PC-9 (cell line): ENCODE data around the gene OSMR. TPM values are rescaled to one million over a fixed set of nuclear protein-coding genes. Genes with fewer than 3 reads are reported as not detected.

ENCODE experiments used
- BruUV-seq: library from RNA; stranded (reverse); fragments of 400-500 nt; replicated peaks from 2 replicates; lab custom pipeline; 2021; lab: Mats Ljungman, UMichigan
- CTCF ChIA-PET: fragments of 300-600 bp; sonication (Branson Sonifier 250); formaldehyde crosslinking; loops from one replicate; lab custom pipeline; 2022; ENCODE audit warnings: antibody characterized with exemption; lab: Charles Lee
- POLR2A ChIA-PET: fragments of 300-600 bp; sonication (Branson Sonifier 250); formaldehyde crosslinking; loops from one replicate; lab custom pipeline; 2022; ENCODE audit warnings: antibody characterized with exemption; ENCODE audit not compliant: unreplicated experiment; lab: Charles Lee
- DNase-seq, 2 experiments: peaks; one replicate each; pipeline versions ENCODE4 v3.0.0 to v3.0.0-alpha.2; 2015 to 2022; ENCODE audit warnings: mixed read lengths in 1 of 2
- H2AFZ ChIP-seq: fragments of 200-600 bp; sonication (generic); 2 replicates; pipeline ENCODE4 v1.8.1; 2017; ENCODE audit warnings: antibody characterized with exemption
- H3F3A ChIP-seq: fragments of 200-600 bp; sonication (generic); 2 replicates; pipeline ENCODE4 v1.8.1; 2017; ENCODE audit warnings: antibody characterized with exemption, mild to moderate bottlenecking, low read depth; ENCODE audit not compliant: insufficient read depth
- H3K27ac ChIP-seq: fragments of 200-600 bp; sonication (generic); 2 replicates; pipeline ENCODE4 v1.6.1; 2016; ENCODE audit warnings: mixed run types
- H3K27me3 ChIP-seq: fragments of 200-600 bp; sonication (generic); 2 replicates; pipeline ENCODE4 v1.6.1; 2016; ENCODE audit warnings: low read depth, mixed run types; ENCODE audit not compliant: insufficient read depth
- H3K36me3 ChIP-seq: fragments of 200-600 bp; sonication (generic); 2 replicates; pipeline ENCODE4 v1.6.1; 2016; ENCODE audit warnings: low read depth, mixed run types
- H3K4me1 ChIP-seq: fragments of 200-600 bp; sonication (generic); replicated peaks from 2 replicates; pipeline ENCODE4 v1.6.1; 2016; ENCODE audit warnings: mixed run types; ENCODE audit not compliant: insufficient read depth
- H3K4me2 ChIP-seq: fragments of 200-600 bp; sonication (generic); 2 replicates; pipeline ENCODE4 v1.6.1; 2017; ENCODE audit warnings: mixed run types
- H3K4me3 ChIP-seq: fragments of 200-600 bp; sonication (generic); 2 replicates; pipeline ENCODE4 v1.6.1; 2016; ENCODE audit warnings: mixed run types
- H3K79me2 ChIP-seq: fragments of 200-600 bp; sonication (generic); 2 replicates; pipeline ENCODE4 v1.6.1; 2017; ENCODE audit warnings: low read depth, mixed run types
- H3K9me2 ChIP-seq: fragments of 200-600 bp; sonication (generic); 2 replicates; pipeline ENCODE4 v1.8.1; 2017; ENCODE audit warnings: mild to moderate bottlenecking; ENCODE audit not compliant: insufficient read depth
- H3K9me3 ChIP-seq: fragments of 200-600 bp; sonication (generic); 2 replicates; pipeline ENCODE4 v1.8.1; 2016; ENCODE audit warnings: low read depth; ENCODE audit not compliant: insufficient read depth
- H4K20me1 ChIP-seq: fragments of 200-600 bp; sonication (generic); 2 replicates; pipeline ENCODE4 v1.8.1; 2017; ENCODE audit not compliant: insufficient read depth
- EZH2 ChIP-seq: fragments of 200-600 bp; sonication (generic); IDR thresholded peaks from 2 replicates; pipeline ENCODE4 v1.8.0; 2017; ENCODE audit warnings: antibody characterized with exemption, low read depth
- intact Hi-C: fragments of 100-400 bp; cut with micrococcal nuclease; formaldehyde crosslinking; loops from one replicate; pipeline ENCODE4 v1.10.0; 2022; ENCODE audit not compliant: unreplicated experiment
- total RNA-seq: library from RNA; stranded (reverse); gene quantifications from 2 replicates; pipeline ENCODE4 v1.2.3, GENCODE V29; 2021
- TF ChIP-seq, protein P1 (sequence below): fragments of 200-600 bp; sonication (generic); conservative IDR thresholded peaks from 2 replicates; pipeline ENCODE4 v1.6.1; 2017; ENCODE audit warnings: mixed run types, antibody characterized with exemption, mild to moderate bottlenecking, moderate library complexity

The OSMR gene
- total RNA-seq, 1 experiment from 2014 or later: 65.4 TPM

DNA sequence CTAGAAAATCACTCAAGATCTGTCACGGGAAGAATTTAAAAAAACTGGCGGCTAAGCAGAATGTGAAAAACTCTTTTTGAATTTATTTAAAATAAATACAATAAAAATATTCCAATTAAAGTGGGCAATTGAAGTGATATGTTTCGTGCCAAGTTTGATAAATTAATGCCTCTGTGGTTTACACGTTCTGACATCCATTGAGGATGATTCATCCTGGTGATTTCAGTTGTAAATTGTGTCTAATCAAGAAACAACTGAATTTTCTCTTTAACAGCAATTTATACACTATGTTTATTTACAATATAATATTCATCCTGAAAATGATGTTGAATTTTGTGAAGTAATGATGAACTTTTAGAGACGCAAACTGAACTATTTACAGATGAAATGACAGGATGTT lies 21.0 kb upstream of the OSMR start:
- Histone ChIP-seq H3K4me1 (peaks cover under 1% of the 10 kb centered on the region; the same call in 1 of the 2 replicates), H4K20me1 (no peaks in the 10 kb centered on the region), H3K27me3 (no peaks in the 10 kb centered on the region), H3K36me3 (peaks cover 24% of the 10 kb centered on the region), H3K9me2 (no peaks in the 10 kb centered on the region), H3K27ac (no peak overlapping the region), H3K4me2 (no peak overlapping the region), H3F3A (peaks cover 22% of the 10 kb centered on the region), H3K79me2 (peaks cover 1% of the 10 kb centered on the region; the same call in 1 of the 2 replicates), H3K9me3 (peaks cover 16% of the 10 kb centered on the region; the same call in 1 of the 2 replicates), H3K4me3 (no peak overlapping the region), H2AFZ (no peak overlapping the region)
- no TSS peak for BruUV-seq
- no peak for TF ChIP-seq EZH2
- TF ChIP-seq, protein P1, sequence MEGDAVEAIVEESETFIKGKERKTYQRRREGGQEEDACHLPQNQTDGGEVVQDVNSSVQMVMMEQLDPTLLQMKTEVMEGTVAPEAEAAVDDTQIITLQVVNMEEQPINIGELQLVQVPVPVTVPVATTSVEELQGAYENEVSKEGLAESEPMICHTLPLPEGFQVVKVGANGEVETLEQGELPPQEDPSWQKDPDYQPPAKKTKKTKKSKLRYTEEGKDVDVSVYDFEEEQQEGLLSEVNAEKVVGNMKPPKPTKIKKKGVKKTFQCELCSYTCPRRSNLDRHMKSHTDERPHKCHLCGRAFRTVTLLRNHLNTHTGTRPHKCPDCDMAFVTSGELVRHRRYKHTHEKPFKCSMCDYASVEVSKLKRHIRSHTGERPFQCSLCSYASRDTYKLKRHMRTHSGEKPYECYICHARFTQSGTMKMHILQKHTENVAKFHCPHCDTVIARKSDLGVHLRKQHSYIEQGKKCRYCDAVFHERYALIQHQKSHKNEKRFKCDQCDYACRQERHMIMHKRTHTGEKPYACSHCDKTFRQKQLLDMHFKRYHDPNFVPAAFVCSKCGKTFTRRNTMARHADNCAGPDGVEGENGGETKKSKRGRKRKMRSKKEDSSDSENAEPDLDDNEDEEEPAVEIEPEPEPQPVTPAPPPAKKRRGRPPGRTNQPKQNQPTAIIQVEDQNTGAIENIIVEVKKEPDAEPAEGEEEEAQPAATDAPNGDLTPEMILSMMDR: no peak
- intact Hi-C loops: no loop called here
- CTCF ChIA-PET: no interaction called here
- POLR2A ChIA-PET: no interaction called here
- no peak for DNase-seq

DNA sequence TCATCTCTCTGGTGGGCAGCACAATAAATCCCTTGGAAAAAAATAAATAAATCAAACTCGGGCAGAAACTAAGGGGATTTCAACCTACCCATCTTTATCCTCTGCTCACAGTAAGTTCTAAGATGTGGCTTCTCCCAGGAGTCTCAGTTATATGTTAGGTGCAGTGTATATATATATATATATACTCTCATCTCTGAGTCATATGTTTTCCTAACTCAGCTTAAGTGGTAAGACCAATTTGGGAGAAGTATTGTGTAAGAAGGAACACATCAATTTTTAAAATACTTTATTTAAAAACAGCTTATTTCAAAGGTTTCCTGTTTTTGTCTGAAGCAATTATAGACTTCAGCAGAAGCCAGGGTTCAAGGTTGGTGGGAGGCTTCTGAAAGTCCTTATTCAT lies 20.3 kb upstream of the OSMR start:
- no peak overlapping the region for H2AFZ ChIP-seq
- H3K4me2 ChIP-seq: no peak overlapping the region

DNA sequence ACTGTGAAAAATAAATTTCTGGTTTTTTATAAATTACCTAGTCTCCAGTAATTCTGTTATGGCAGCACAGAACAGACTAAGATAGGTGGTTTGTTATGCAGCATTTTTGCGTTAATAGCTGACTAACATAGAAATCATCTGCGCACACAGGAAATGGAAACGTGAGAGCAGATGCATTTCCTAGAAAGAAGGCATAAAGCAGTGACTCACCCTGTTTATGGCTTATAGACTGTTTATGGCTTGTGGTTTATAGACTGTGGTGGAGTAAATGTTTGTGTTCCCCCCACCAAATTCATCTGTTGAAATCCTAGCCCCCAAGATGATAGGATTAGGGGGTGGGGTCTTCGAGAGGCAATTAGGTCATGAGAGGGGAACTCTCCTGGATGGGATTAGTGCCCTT lies 18.3 kb upstream of the OSMR start:
- intact Hi-C loops: no loop called here
- H3K4me2 ChIP-seq: no peak overlapping the region
- no peak overlapping the region for H3K4me3 ChIP-seq
- H3K27ac ChIP-seq: no peak overlapping the region
- no peaks in the 10 kb centered on the region for H4K20me1 ChIP-seq
- TF ChIP-seq, protein P1: no peak
- no peak for TF ChIP-seq EZH2
- no peak overlapping the region for H2AFZ ChIP-seq
- DNase-seq: no peak
- H3K4me1 ChIP-seq: peaks cover 18% of the 10 kb centered on the region
- H3F3A ChIP-seq: peaks cover 10% of the 10 kb centered on the region
- H3K79me2 ChIP-seq: peaks cover 3% of the 10 kb centered on the region; the same call in 1 of the 2 replicates
- no TSS peak for BruUV-seq
- H3K36me3 ChIP-seq: peaks cover 24% of the 10 kb centered on the region
- H3K9me3 ChIP-seq: peaks cover 13% of the 10 kb centered on the region; the same call in 1 of the 2 replicates
- H3K27me3 ChIP-seq: no peaks in the 10 kb centered on the region
- CTCF ChIA-PET: no interaction called here
- POLR2A ChIA-PET: interaction anchor here (0.6 kb wide), 1 partner anchor 1550 kb away, joined by 5 read pairs; no protein-coding TSS in a partner anchor
- no peaks in the 10 kb centered on the region for H3K9me2 ChIP-seq

More for the DNA sequence above, 20.3 kb upstream of the OSMR start:
- BruUV-seq: no TSS peak
- ChIA-PET POLR2A (interaction anchor here (1.0 kb wide), 1 partner anchor 383 kb away, joined by 3 read pairs; no protein-coding TSS in a partner anchor), CTCF (interaction anchor here (0.6 kb wide), 1 partner anchor 386 kb away, joined by 3 read pairs; no protein-coding TSS in a partner anchor)
- Histone ChIP-seq H3K9me3 (peaks cover 13% of the 10 kb centered on the region; the same call in 1 of the 2 replicates), H3K79me2 (peaks cover 3% of the 10 kb centered on the region; the same call in 1 of the 2 replicates), H3F3A (peaks cover 17% of the 10 kb centered on the region), H4K20me1 (no peaks in the 10 kb centered on the region), H3K27ac (no peak overlapping the region), H3K4me3 (no peak overlapping the region), H3K4me1 (peaks cover 7% of the 10 kb centered on the region), H3K27me3 (no peaks in the 10 kb centered on the region), H3K9me2 (no peaks in the 10 kb centered on the region), H3K36me3 (peaks cover 24% of the 10 kb centered on the region)
- no peak for TF ChIP-seq EZH2
- TF ChIP-seq, protein P1: no peak
- DNase-seq: no peak
- intact Hi-C loops: no loop called here
